Measurements from ENCODE around the gene MYO5B.

DNA sequence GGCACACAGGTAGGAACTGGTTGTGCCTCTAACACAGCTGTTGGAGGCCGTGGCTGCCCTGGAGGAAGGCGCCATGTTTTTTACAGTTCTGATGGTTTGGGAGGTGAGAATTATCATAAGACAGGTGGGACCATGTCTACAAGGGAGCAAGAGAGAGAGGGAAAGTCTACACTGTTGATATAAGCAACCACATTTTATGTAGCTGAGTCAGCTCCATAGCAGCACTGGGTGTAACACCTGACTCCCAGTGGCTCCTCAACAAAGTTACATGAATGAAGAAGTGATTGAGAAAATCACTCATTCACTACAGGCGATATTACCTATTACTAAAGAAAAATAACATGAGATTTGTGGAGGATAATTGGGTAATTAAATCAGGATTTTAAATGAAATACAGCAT is 340.3 kb downstream of the MYO5B start:
- TF ChIP-seq, protein P1, sequence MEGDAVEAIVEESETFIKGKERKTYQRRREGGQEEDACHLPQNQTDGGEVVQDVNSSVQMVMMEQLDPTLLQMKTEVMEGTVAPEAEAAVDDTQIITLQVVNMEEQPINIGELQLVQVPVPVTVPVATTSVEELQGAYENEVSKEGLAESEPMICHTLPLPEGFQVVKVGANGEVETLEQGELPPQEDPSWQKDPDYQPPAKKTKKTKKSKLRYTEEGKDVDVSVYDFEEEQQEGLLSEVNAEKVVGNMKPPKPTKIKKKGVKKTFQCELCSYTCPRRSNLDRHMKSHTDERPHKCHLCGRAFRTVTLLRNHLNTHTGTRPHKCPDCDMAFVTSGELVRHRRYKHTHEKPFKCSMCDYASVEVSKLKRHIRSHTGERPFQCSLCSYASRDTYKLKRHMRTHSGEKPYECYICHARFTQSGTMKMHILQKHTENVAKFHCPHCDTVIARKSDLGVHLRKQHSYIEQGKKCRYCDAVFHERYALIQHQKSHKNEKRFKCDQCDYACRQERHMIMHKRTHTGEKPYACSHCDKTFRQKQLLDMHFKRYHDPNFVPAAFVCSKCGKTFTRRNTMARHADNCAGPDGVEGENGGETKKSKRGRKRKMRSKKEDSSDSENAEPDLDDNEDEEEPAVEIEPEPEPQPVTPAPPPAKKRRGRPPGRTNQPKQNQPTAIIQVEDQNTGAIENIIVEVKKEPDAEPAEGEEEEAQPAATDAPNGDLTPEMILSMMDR (IDR thresholded peaks at IDR 0.05) = no peak
- no peak for TF ChIP-seq POLR2A (IDR thresholded peaks at IDR 0.05)

Measured in Peyer's patch (tissue), 4 donors.